ENCODE results near the gene SPTSSA. TPM values are rescaled to one million over a fixed set of nuclear protein-coding genes. Genes with fewer than 3 reads are reported as not detected.
"Not testable (repeated sequence)": the region's sequence is repeated elsewhere in the genome, so short reads cannot be mapped to it uniquely, and the experiment has no call there.

The SPTSSA gene
- polyA plus RNA-seq, 1 donor from 2014 or later: 15.1 TPM

DNA sequence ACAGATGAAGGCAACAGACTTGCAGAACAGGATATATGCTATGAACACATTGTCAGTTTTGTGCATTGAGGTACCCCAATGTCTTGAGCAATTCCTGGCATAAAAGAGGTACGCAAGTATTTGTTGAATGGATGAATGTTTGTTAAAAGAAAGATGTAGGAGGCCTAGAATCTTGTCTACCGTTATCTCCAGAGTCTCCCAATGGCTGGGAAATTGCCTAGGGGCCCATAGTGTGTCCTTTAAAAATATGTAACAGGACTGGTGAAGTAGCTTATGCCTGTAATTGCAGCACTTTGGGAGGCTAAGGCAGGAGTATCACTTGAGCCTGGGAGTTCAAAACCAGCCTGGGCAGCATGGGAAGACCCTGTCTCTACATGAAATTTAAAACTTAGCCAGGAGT lies 20.4 kb upstream of the SPTSSA start:
- Mint-ChIP-seq H3K27ac (no peak overlapping the region), H3K9me3 (peaks cover 0 to 3% (median 0%) of the 10 kb centered on the region in 3 donors), H3K4me1 (peaks cover 0 to 7% (median 0%) of the 10 kb centered on the region in 3 donors), H3K36me3 (peaks cover 3% of the 10 kb centered on the region), H3K27me3 (no peaks in the 10 kb centered on the region), H3K4me3 (no peak overlapping the region)

GRCh38 chr14:34479694-34480093 lies 17.7 kb upstream of the SPTSSA start:
- no peaks in the 10 kb centered on the region for H3K36me3 Mint-ChIP-seq
- no peaks in the 10 kb centered on the region for H3K9me3 Mint-ChIP-seq
- no peak overlapping the region for H3K4me3 Mint-ChIP-seq
- H3K27ac Mint-ChIP-seq: no peak overlapping the region
- H3K27me3 Mint-ChIP-seq: no peaks in the 10 kb centered on the region
- H3K4me1 Mint-ChIP-seq: peaks cover 0 to 3% (median 0%) of the 10 kb centered on the region in 3 donors

DNA sequence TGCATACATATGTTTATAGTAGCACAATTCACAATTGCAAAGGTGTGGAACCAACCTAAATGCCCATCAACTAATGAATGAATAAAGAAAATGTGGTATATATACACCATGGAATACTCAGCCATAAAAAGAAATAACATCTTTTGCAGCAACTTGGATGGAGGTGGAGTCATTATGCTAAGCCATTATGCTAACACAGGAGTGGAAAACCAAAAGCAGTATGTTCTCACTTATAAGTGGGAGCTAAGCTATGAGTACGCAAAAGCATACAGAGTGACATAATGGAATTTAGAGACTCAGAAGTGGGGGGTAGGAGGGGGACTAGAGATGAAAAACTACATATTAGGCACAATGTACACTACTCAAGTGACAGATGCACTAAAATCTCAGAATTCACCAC lies 16.2 kb upstream of the SPTSSA start:
- Mint-ChIP-seq H3K4me3 (no peak overlapping the region), H3K9me3 (no peaks in the 10 kb centered on the region), H3K27me3 (no peaks in the 10 kb centered on the region), H3K36me3 (no peaks in the 10 kb centered on the region), H3K27ac (no peak overlapping the region), H3K4me1 (peaks cover 0 to 3% (median 0%) of the 10 kb centered on the region in 3 donors)

DNA sequence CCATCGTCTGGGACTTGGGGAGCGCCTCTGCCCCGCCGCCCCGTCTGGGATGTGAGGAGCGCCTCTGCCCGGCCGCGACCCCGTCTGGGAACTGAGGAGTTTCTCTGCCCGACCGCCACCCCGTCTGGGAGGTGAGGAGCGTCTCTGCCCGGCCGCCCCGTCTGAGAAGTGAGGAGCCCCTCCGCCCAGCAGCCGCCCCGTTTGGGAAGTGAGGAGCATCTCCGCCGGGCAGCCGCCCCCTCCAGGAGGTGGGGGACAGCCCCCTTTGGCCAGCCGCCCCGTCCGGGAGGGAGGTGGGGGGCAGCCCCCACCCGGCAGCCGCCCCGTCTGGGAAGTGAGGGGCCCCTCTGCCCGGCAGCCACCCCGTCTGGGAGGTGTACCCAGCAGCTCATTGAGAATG lies 14.0 kb upstream of the SPTSSA start:
- not testable (repeated sequence) for H3K27me3 Mint-ChIP-seq, H3K9me3 Mint-ChIP-seq, H3K4me1 Mint-ChIP-seq, H3K27ac Mint-ChIP-seq, H3K36me3 Mint-ChIP-seq, H3K4me3 Mint-ChIP-seq

DNA sequence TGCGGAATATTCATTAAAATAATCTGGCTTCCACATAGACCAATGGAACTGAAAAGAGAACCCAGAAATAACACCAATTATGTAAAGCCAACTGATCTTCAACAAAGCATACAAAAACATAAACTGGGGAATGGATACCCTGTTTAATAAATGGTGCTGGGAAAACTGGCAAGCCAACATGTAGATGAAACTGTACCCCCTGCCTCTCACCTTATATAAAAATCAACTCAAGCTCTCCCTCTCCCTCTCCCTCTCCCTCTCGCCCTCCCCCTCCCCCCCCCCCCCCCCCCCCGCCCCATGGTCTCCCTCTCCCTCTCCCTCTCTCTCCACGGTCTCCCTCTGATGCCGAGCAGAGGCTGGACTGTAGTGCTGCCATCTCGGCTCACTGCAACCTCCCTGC lies 13.1 kb upstream of the SPTSSA start:
- no peak overlapping the region for H3K4me3 Mint-ChIP-seq
- H3K27ac Mint-ChIP-seq: no peak overlapping the region
- H3K9me3 Mint-ChIP-seq: no peaks in the 10 kb centered on the region
- no peaks in the 10 kb centered on the region for H3K36me3 Mint-ChIP-seq
- no peaks in the 10 kb centered on the region for H3K27me3 Mint-ChIP-seq
- no peaks in the 10 kb centered on the region for H3K4me1 Mint-ChIP-seq

GRCh38 chr14:34474187-34474679 lies 12.2 kb upstream of the SPTSSA start:
- Mint-ChIP-seq H3K4me1 (no peaks in the 10 kb centered on the region), H3K27me3 (no peaks in the 10 kb centered on the region), H3K4me3 (no peak overlapping the region), H3K9me3 (no peaks in the 10 kb centered on the region), H3K27ac (no peak overlapping the region), H3K36me3 (no peaks in the 10 kb centered on the region)

GRCh38 chr14:34472706-34473279 lies 10.8 kb upstream of the SPTSSA start:
- H3K27me3 Mint-ChIP-seq: peaks cover under 1% of the 10 kb centered on the region
- no peak overlapping the region for H3K4me3 Mint-ChIP-seq
- H3K4me1 Mint-ChIP-seq: no peaks in the 10 kb centered on the region
- no peak overlapping the region for H3K27ac Mint-ChIP-seq
- peaks cover 1% of the 10 kb centered on the region for H3K36me3 Mint-ChIP-seq
- no peaks in the 10 kb centered on the region for H3K9me3 Mint-ChIP-seq

- Mint-ChIP-seq H3K4me1 (no peaks in the 10 kb centered on the region), H3K9me3 (no peaks in the 10 kb centered on the region), H3K27me3 (peaks cover 2% of the 10 kb centered on the region), H3K4me3 (no peak overlapping the region), H3K36me3 (peaks cover 1% of the 10 kb centered on the region), H3K27ac (no peak overlapping the region)
Measured at GRCh38 chr14:34470319-34470718, 8.3 kb upstream of the SPTSSA start.

DNA sequence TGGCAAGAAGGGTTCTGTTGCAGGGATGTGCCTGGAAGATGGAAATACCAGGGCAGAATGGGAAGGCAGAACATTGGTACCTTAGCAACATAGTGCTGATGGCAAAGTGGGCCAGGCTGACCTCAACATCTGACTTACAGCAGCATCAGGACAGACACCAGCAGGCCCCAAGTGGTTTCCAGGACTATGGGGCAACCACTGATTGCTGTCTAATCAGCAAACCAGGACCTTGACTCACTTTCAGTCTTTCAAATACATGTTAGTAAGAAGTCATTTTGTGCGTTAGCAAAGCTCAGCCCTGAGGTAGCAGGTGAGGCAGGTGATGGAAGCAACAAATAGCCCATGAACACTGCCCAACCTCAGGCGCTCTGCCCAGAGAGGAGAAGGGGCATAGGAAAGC lies 4.7 kb upstream of the SPTSSA start:
- peaks cover 1% of the 10 kb centered on the region for H3K36me3 Mint-ChIP-seq
- peaks cover 0 to 8% (median 0%) of the 10 kb centered on the region in 3 donors for H3K4me1 Mint-ChIP-seq
- H3K27ac Mint-ChIP-seq: no peak overlapping the region
- H3K4me3 Mint-ChIP-seq: no peak overlapping the region
- peaks cover 2% of the 10 kb centered on the region for H3K27me3 Mint-ChIP-seq
- no peaks in the 10 kb centered on the region for H3K9me3 Mint-ChIP-seq

DNA sequence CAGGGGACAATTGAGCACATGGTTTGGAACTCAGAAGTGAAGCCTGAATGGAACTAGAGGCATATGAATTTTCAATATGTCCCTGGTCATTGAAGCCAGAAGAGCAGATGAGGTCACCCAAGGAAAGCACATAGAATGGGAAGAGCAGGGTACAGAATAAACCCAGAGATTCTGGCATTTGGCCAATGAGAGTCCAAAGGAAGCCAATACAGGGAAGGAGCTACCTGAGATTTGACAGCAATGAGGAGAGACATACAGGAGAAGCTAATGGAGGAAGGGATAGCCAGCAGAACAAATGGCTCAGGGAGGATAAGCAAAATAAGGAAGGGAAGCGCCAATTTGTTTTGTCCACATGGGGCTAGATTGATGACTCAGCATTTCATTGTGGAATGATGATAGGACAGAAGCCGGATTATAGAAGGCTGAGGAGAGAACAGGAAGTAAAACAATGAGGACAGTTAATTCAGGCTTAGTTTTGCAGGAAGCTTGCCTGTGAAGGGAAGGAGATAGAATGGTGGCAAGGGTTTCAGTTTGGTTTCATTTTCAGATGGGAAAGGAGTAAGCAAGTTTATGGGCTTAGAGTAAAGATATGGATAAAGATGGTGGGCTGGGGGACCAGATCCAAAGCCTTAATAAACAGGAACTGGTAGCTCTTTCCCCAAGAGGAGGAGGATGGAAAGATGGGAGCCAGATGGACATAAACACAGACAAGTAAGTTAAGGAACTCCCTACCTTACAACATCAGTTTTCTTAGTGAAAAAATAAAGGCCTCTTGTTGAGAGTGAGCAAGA lies 3.2 kb upstream of the SPTSSA start:
- peaks cover 7 to 21% (median 12%) of the 10 kb centered on the region in 3 donors for H3K4me1 Mint-ChIP-seq
- no peaks in the 10 kb centered on the region for H3K9me3 Mint-ChIP-seq
- no peak overlapping the region for H3K4me3 Mint-ChIP-seq
- peaks cover 2% of the 10 kb centered on the region for H3K27me3 Mint-ChIP-seq
- no peak overlapping the region for H3K27ac Mint-ChIP-seq
- H3K36me3 Mint-ChIP-seq: peaks cover 1% of the 10 kb centered on the region

- H3K36me3 Mint-ChIP-seq: no peaks in the 10 kb centered on the region
- peaks cover 7 to 21% (median 14%) of the 10 kb centered on the region in 3 donors for H3K4me1 Mint-ChIP-seq
- H3K27ac Mint-ChIP-seq: no peak overlapping the region
- H3K9me3 Mint-ChIP-seq: no peaks in the 10 kb centered on the region
- H3K27me3 Mint-ChIP-seq: peaks cover 2% of the 10 kb centered on the region
- no peak overlapping the region for H3K4me3 Mint-ChIP-seq
Measured at GRCh38 chr14:34463598-34463961, 1.5 kb upstream of the SPTSSA start.

DNA sequence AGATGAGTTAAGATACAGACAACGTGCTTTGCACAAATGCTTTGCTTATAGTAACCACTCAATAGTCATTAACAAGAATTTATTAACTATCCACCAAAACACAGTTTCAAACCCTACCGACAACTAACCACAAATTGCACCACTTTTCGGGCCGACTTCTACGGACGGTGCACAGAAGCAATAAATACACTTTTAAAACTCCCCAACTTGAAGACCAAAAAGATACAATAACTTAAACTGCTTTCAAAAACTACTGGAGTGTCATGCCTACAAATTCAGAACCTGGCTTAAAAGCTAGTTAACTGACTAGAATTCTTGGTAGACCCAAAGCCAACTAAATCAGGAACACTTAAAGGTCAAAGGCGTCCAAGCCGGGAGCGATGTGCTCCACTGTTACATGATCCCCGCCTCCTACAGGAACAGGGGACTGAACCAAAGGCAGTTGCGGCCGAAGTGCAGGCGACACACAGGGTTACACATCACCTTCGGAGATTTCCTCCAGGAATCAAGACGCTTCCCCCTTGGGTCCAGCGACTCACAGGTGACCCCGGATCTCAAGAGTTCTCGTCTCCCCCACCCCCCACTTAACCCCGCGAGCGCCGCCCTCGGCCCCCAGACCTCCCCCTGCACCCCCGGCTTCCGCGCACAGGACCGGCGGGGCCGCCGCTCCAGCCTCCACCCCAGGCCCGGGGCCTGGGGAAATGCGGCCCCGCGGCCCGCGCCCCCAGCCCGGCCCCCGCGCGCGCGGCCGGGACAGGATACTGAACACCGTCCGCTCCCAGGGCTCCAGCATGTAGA lies 507 bp downstream of the SPTSSA start:
- Mint-ChIP-seq H3K27me3 (no peaks in the 10 kb centered on the region), H3K36me3 (no peaks in the 10 kb centered on the region), H3K4me1 (peaks cover 7 to 21% (median 14%) of the 10 kb centered on the region in 3 donors), H3K9me3 (no peaks in the 10 kb centered on the region), H3K27ac (peak overlapping the region; percentile 9 to 85 (median 56)), H3K4me3 (peak overlapping the region in 3 of 4 donors; percentile 91 to 96 (median 96))

- peaks cover 7 to 21% (median 14%) of the 10 kb centered on the region in 3 donors for H3K4me1 Mint-ChIP-seq
- peak overlapping the region in 3 of 4 donors; percentile 90 to 96 (median 96) for H3K4me3 Mint-ChIP-seq
- no peaks in the 10 kb centered on the region for H3K27me3 Mint-ChIP-seq
- no peaks in the 10 kb centered on the region for H3K9me3 Mint-ChIP-seq
- peak overlapping the region in 1 of 3 donors; percentile 56 for H3K27ac Mint-ChIP-seq
- H3K36me3 Mint-ChIP-seq: no peaks in the 10 kb centered on the region
Measured at GRCh38 chr14:34460841-34461240, 1.2 kb downstream of the SPTSSA start.

GRCh38 chr14:34460295-34460694 lies 1.7 kb downstream of the SPTSSA start:
- H3K4me3 Mint-ChIP-seq: no peak overlapping the region
- no peaks in the 10 kb centered on the region for H3K9me3 Mint-ChIP-seq
- H3K27me3 Mint-ChIP-seq: no peaks in the 10 kb centered on the region
- H3K36me3 Mint-ChIP-seq: no peaks in the 10 kb centered on the region
- no peak overlapping the region for H3K27ac Mint-ChIP-seq
- peaks cover 7 to 21% (median 14%) of the 10 kb centered on the region in 3 donors for H3K4me1 Mint-ChIP-seq

GRCh38 chr14:34457186-34457585 lies 4.9 kb downstream of the SPTSSA start:
- Mint-ChIP-seq H3K27me3 (no peaks in the 10 kb centered on the region), H3K9me3 (no peaks in the 10 kb centered on the region), H3K36me3 (no peaks in the 10 kb centered on the region), H3K4me1 (peaks cover 7 to 14% (median 13%) of the 10 kb centered on the region in 3 donors), H3K27ac (no peak overlapping the region), H3K4me3 (no peak overlapping the region)
